Breast epithelium (tissue), 4 donors: ENCODE results near the gene ABHD12B. TPM values are rescaled to one million over a fixed set of nuclear protein-coding genes. Genes with fewer than 3 reads are reported as not detected.
"Not testable (repeated sequence)": the region's sequence is repeated elsewhere in the genome, so short reads cannot be mapped to it uniquely, and the experiment has no call there.

ENCODE experiments used
- DNase-seq, 2 donors: peaks; one replicate each; pipeline ENCODE4 v3.0.0-alpha.2; 2019; ENCODE audit warnings: low spot score in 2 of 2
- H3K27ac ChIP-seq, 2 donors: fragments of 200-600 bp; sonication (generic) in 1 of 2; one replicate each; pipeline ENCODE4 v1.5.1; 2016 to 2019; ENCODE audit warnings: mild to moderate bottlenecking in 1 of 2
- H3K27me3 ChIP-seq, 2 donors: fragments of 200-600 bp; sonication (generic) in 1 of 2; one replicate each; pipeline versions ENCODE4 v1.5.1 to v1.6.0; 2017 to 2019; ENCODE audit warnings: control low read depth in 1 of 2, mild to moderate bottlenecking in 1 of 2
- H3K36me3 ChIP-seq: fragments of 200-600 bp; one replicate; pipeline ENCODE4 v1.5.1; 2019
- H3K4me1 ChIP-seq, 2 donors: fragments of 200-600 bp; sonication (generic); one replicate each; pipeline ENCODE4 v1.5.1; 2016 to 2019; ENCODE audit warnings: control low read depth in 1 of 2
- H3K4me3 ChIP-seq, 3 donors: fragments of 200-600 bp; sonication (generic); 1 replicate in 2 of 3; 2 replicates in 1 of 3; pipeline ENCODE4 v1.5.1; 2016 to 2019; ENCODE audit warnings: mild to moderate bottlenecking in 3 of 3, moderate library complexity in 2 of 3
- H3K9me3 ChIP-seq, 2 donors: fragments of 200-600 bp; sonication (generic) in 1 of 2; one replicate each; pipeline ENCODE4 v1.5.1; 2016 to 2019; ENCODE audit warnings: control low read depth in 1 of 2
- POLR2A ChIP-seq: fragments of 450-650 bp; IDR thresholded peaks from one replicate; pipeline ENCODE4 v1.6.1; 2016; ENCODE audit warnings: antibody characterized with exemption, mild to moderate bottlenecking, moderate library complexity
- POLR2AphosphoS5 ChIP-seq, 3 donors: sonication (generic); formaldehyde crosslinking; IDR thresholded peaks; one replicate each; pipeline ENCODE4 v1.6.1; 2017; ENCODE audit warnings: antibody characterized with exemption in 3 of 3
- intact Hi-C: fragments of 100-400 bp; cut with DNase I; formaldehyde crosslinking; loops from one replicate; pipeline ENCODE4 v1.15.1; 2023; ENCODE audit warnings: low total_unique reads
- total RNA-seq, 3 donors: library from RNA; depleted of rRNA; stranded (reverse); fragments of >200 nt; gene quantifications; one replicate each; pipeline ENCODE4 v1.1.0, GENCODE V29; 2016
- TF ChIP-seq, protein P1 (sequence below), 3 donors: fragments of 450-650 bp; IDR thresholded peaks; one replicate each; pipeline ENCODE4 v1.5.1; 2016 to 2017; ENCODE audit warnings: antibody characterized with exemption in 3 of 3, mild to moderate bottlenecking in 3 of 3, moderate library complexity in 3 of 3

The ABHD12B gene
- total RNA-seq, 3 donors from 2014 or later, result not detected

DNA sequence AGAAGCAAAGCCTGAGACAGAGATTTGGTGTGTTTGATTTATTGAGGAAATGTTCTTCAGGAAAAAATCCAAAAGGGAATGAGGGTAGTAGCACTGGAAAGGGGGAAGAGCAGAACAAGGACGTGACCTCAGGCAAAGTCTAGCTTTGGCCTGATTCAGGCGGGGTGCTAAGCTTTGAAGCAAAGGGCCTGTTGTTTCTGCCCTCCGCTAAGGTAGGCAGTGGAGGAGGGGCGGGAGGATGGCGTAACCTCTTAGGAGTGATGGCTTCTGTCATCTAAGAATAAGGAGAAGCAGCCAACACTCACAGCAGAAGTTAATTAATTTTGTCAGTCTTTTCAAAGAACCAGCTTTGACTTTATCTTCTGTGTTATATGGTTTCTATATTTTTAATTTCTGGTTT is 20.4 kb downstream of the ABHD12B start:
- Histone ChIP-seq H3K4me3 (no peak overlapping the region), H3K4me1 (no peaks in the 10 kb centered on the region), H3K27me3 (no peaks in the 10 kb centered on the region), H3K36me3 (no peaks in the 10 kb centered on the region), H3K27ac (no peak overlapping the region), H3K9me3 (no peaks in the 10 kb centered on the region)
- no peak for DNase-seq
- TF ChIP-seq POLR2A (no peak), POLR2AphosphoS5 (IDR thresholded peaks at IDR 0.05) (no peak)
- TF ChIP-seq, protein P1, sequence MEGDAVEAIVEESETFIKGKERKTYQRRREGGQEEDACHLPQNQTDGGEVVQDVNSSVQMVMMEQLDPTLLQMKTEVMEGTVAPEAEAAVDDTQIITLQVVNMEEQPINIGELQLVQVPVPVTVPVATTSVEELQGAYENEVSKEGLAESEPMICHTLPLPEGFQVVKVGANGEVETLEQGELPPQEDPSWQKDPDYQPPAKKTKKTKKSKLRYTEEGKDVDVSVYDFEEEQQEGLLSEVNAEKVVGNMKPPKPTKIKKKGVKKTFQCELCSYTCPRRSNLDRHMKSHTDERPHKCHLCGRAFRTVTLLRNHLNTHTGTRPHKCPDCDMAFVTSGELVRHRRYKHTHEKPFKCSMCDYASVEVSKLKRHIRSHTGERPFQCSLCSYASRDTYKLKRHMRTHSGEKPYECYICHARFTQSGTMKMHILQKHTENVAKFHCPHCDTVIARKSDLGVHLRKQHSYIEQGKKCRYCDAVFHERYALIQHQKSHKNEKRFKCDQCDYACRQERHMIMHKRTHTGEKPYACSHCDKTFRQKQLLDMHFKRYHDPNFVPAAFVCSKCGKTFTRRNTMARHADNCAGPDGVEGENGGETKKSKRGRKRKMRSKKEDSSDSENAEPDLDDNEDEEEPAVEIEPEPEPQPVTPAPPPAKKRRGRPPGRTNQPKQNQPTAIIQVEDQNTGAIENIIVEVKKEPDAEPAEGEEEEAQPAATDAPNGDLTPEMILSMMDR (IDR thresholded peaks at IDR 0.05), result no peak
- intact Hi-C loops, result no loop called here

DNA sequence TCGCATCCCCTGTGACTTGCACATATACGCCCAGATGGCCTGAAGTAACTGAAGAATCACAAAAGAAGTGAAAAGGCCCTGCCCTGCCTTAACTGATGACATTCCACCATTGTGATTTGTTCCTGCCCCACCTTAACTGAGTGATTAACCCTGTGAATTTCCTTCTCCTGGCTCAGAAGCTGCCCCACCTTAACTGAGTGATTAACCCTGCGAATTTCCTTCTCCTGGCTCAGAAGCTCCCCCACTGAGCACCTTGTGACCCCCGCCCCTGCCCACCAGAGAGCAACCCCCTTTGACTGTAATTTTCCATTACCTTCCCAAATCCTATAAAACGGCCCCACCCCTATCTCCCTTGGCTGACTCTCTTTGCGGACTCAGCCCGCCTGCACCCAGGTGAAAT is 24.6 kb downstream of the ABHD12B start:
- H3K4me3 ChIP-seq, intact Hi-C loops, H3K9me3 ChIP-seq, DNase-seq, H3K27ac ChIP-seq, H3K4me1 ChIP-seq, H3K27me3 ChIP-seq, H3K36me3 ChIP-seq: not testable (repeated sequence)

DNA sequence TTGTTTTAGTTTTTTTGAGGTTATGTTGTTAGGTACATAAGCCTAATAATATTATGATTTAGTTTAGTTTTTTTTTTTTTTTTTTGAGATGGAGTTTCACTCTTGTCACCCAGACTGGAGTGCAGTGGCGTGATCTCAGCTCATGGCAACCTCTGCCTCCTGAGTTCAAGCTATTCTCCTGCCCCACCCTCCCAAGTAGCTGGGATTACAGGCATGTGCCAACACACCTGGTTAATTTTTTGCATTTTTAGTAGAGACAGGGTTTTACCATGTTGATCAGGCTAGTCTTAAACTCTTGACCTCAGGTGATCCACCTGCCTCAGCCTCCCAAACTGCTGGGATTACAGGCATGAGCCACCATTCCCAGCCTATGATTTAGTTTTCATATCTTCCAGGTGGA is 25.2 kb downstream of the ABHD12B start:
- intact Hi-C loops, H3K9me3 ChIP-seq, H3K36me3 ChIP-seq, H3K27ac ChIP-seq, DNase-seq, H3K4me3 ChIP-seq, H3K27me3 ChIP-seq, H3K4me1 ChIP-seq: not testable (repeated sequence)

DNA sequence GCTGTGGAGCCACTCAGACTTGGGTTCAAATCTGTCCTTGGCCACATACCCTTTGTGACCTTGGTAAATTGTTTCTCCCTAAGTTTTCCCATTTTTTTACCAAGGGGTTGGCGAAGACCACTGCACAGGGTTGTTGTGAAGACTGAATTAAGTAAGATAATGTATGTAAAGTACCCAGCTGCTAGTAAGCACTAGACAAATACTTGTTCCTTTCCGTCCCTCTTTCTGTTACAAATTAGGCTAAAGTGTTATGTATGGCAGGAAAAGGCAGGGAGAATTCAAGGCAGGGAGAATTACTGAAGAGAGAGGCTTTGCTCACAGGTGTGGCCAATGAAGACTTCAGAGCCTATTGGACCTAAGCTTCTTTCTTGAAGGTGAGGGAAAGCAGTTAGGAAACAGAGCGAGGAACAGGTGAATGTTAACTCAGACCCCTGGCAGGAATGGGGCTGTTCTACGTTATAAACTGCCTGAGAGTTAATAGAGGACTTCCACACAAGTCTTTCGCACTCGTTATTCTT is 25.9 kb downstream of the ABHD12B start:
- no peak for DNase-seq
- H3K9me3 ChIP-seq, result no peaks in the 10 kb centered on the region
- intact Hi-C loops, result no loop called here
- H3K27ac ChIP-seq, result no peak overlapping the region
- TF ChIP-seq POLR2AphosphoS5 (IDR thresholded peaks at IDR 0.05) (no peak), POLR2A (no peak)
- TF ChIP-seq, protein P1 (IDR thresholded peaks at IDR 0.05), result no peak
- no peak overlapping the region for H3K4me3 ChIP-seq
- no peaks in the 10 kb centered on the region for H3K36me3 ChIP-seq
- no peaks in the 10 kb centered on the region for H3K4me1 ChIP-seq
- no peaks in the 10 kb centered on the region for H3K27me3 ChIP-seq

DNA sequence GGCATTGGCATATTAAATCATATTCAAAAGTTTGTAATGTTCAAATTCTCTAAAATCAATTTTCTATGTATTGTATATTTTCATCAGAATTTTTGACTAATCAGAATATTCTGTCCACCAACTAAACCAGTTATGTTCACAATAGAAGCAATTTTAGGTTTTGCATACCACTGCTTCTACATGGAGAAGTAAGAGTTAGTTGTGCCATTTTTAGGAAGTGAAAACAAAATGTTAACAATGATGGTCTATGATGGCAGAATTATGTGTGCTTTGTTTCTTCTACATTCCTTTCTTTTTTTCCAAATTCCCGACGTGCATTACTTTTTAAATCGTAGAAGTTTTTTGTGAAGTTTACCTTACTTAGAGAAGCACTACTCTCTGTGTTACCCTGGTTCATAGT is 29.5 kb downstream of the ABHD12B start:
- H3K4me1 ChIP-seq, result no peaks in the 10 kb centered on the region
- no peaks in the 10 kb centered on the region for H3K27me3 ChIP-seq
- intact Hi-C loops, result no loop called here
- no peaks in the 10 kb centered on the region for H3K36me3 ChIP-seq
- H3K27ac ChIP-seq, result no peak overlapping the region
- TF ChIP-seq POLR2AphosphoS5 (IDR thresholded peaks at IDR 0.05) (no peak), POLR2A (no peak)
- TF ChIP-seq, protein P1 (IDR thresholded peaks at IDR 0.05), result no peak
- H3K4me3 ChIP-seq, result no peak overlapping the region
- no peaks in the 10 kb centered on the region for H3K9me3 ChIP-seq
- no peak for DNase-seq

DNA sequence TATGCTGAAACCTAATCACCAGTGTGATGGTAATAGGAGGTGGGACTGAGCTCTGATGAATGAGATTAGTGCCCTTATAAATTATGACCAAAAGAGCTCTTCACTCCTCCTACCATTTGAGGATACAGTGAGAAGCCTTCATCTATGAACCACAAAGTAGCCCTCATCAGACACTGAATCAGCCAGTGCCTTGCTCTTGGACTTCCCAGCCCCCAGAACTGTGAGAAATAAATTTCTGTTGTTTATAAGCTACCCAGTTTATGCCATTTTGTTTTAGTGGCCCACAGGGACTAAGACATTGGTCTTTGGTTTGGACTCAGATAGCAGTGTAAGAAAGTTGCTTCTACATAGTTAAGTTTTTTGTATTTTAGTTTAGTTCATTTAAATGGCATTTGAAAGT is 32.9 kb downstream of the ABHD12B start:
- no peak for TF ChIP-seq POLR2A
- TF ChIP-seq, protein P1 (IDR thresholded peaks at IDR 0.05), result no peak
- TF ChIP-seq POLR2AphosphoS5 (IDR thresholded peaks at IDR 0.05), result no peak
- H3K36me3 ChIP-seq, result no peaks in the 10 kb centered on the region
- no peaks in the 10 kb centered on the region for H3K4me1 ChIP-seq
- H3K4me3 ChIP-seq, result no peak overlapping the region
- H3K27me3 ChIP-seq, result no peaks in the 10 kb centered on the region
- DNase-seq, result no peak
- intact Hi-C loops, result no loop called here
- H3K9me3 ChIP-seq, result no peaks in the 10 kb centered on the region
- H3K27ac ChIP-seq, result no peak overlapping the region
